EL (cell line): ENCODE results near the gene REEP1.
"Not testable (repeated sequence)": the region's sequence is repeated elsewhere in the genome, so short reads cannot be mapped to it uniquely, and the experiment has no call there.

ENCODE experiments used
- DNase-seq: peaks from one replicate; pipeline ENCODE4 v3.0.0-alpha.2; 2016

REEP1 gene

DNA sequence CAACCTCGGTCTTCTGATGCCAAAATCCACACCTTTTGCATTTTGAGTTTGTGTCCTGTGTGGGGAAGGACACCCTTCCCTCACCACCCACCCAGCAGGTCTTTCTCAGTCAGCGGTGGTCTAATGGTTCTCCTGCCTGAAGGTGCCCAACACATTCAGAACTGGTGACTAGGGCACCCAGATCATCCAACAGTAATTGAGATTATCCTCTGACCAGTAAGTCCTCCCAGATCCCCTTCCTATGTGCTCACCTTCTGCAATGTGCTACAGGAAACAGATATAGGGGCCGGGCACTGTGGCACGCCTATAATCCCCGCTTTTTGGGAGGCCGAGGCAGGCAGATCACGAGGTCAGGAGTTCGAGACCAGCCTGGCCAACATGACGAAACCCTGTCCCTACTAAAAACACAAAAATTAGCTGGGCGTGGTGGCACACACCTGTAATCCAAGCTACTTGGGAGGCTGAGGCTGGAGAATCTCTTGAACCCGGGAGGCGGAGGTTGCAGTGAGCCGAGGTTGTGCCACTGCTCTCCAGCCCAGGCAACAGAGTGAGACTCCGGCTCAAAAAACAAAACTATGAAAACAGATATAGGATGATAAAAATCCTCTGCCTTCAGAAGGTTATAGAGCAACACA lies 56.2 kb downstream of the REEP1 start:
- DNase-seq, result no peak

DNA sequence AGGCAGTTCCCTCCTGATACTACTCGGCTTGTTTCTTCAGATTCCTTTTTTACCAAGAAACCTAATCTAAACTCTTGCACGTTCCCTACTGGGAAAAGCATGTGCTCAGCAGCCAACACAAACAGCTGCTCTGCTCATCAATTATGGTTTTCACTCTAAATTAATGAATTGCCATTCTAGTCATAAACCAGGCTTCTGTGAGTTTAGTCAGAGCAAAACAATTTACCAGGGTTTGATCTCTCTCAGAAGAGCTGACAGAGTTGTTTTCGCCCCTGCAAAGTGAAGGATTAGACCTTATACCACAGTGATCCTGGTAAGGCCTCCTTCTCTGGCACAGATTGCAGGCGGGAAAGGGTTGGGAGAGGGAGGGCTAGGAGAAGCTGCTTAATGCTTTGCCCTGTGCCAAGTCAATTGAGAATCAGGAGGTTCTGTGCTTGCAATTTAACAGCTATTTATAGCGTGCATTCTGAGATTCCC lies 57.2 kb downstream of the REEP1 start:
- no peak for DNase-seq

DNA sequence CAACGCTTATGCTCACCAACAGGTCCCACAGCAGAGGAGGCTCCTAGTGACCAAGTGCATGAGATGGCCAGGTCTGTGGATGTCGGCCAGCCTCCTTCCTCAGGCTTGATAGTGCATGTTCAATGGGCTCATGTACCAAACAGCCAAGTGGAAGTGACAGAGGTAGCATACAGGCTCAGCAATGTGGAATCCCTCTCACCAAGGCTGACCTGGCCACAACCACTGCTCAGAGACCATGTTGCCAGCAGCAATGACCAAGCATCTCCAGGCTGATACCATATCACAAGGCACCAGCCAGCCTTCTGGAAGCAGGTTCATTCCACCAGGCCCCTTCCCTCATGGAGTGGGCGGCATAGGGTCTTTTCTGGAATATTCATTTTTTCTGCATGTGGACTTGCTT lies 61.5 kb downstream of the REEP1 start:
- DNase-seq, result no peak

GRCh38 chr2:86275384-86275799 lies 62.0 kb downstream of the REEP1 start:
- no peak for DNase-seq

GRCh38 chr2:86274918-86275275 lies 62.5 kb downstream of the REEP1 start:
- peak; percentile 31 for DNase-seq

DNA sequence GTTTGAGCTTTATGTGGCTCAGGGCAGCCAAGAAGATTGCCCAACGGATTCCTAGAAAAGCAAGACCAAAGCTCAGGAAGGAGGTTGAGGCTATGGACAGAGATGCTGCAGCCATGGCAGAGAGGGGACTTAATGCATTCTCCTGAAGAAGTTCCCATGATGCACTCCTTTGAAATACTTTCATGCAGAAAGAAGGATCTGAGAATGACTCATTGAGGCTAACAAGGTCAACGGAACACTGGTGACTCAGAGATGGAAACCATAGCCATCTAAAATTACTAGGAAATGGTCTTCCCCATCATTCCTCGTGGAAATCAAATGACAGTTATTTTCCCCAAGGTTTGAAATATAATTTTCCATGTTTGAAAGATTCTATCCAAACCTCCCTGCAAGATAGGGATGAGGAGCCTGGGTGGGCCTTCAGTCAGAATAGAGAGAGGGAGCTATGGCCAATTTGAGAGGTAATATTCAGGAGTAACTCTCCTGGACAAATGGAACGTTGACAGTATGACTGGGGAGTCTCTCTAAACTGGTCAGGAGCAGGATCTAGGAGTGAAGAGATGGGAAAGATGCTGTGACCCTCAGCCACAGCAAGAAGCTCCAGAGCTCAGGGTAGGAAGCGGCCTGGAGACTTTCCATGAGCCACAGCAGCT lies 63.0 kb downstream of the REEP1 start:
- DNase-seq, result peak; percentile 79

DNA sequence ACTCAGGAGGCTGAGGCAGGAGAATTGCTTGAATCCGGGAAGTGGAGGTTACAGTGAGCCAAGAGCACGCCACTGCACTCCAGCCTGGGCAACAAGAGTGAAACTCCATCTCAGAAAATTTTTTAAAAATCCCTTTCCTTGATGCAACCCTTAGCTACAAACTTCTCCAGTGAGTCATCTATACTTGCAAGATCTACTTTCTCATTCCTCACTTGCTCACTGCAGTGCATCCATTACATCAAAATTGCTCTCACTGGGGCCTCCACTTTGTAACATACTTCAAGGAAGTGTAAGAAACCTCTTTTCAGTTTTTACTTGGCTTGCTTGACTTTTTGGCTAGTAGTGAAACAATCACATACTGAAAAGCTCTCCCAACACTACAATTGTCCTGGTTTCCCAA lies 65.3 kb downstream of the REEP1 start:
- DNase-seq, result no peak

DNA sequence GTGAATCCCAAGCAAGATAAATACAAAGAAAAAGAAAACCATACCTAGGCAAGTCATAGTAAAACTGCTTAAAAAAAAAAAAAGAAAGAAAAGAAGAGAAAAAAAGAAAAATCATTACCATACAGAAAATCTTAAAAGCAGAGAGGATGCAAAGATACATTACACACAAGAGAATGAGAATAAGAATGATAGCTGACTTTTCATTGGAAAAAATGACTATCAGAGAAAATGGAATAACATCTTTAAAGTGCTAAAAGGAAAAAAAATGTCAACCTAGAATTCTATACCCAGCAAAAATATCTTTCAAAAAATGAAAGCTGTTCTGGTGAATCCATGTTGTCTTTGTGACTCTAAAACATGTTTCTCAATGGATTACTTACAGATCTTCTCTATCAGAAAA lies 66.2 kb downstream of the REEP1 start:
- no peak for DNase-seq

DNA sequence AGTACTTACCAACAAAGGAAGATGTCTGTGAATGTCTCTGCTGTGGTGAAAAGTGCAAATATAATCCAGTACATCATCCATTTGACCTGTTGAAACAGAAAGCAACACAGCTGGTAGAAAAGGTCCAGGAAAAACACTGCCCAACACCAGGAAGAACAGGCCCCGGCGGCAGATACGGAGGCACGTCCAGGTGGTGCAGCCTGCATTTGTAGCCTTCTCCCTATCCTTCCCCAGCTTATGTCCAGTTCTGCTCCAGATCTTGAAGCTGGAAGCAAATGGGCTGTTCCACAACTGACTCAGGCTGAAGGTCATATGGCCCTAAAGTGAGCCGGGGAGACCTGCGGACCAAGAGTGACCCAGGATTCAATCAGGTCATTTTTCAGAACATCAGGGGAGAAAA lies 73.5 kb downstream of the REEP1 start:
- no peak for DNase-seq

DNA sequence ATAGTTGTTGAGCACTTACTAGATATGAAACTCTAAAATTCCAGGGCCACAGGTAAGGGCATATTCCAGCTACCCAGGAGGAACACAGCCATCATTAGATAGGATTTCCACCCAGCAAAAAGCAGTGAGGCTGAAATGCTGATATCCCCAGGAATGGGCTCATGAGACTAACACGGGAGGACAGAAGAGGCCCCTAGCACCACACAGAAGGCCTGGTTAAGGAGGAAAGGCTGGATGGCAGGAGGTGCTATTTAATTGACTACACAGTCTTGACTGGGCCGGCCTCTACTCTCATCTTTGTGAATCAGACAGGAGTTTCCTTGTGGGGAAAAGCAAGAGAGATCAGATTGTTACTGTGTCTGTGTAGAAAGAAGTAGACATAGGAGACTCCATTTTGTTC lies 76.4 kb downstream of the REEP1 start:
- no peak for DNase-seq

GRCh38 chr2:86258106-86258505 lies 79.3 kb downstream of the REEP1 start:
- DNase-seq, result no peak

- DNase-seq, result no peak
Observed at GRCh38 chr2:86256982-86257381, 80.4 kb downstream of the REEP1 start.

GRCh38 chr2:86256300-86256699 lies 81.1 kb downstream of the REEP1 start:
- no peak for DNase-seq

DNA sequence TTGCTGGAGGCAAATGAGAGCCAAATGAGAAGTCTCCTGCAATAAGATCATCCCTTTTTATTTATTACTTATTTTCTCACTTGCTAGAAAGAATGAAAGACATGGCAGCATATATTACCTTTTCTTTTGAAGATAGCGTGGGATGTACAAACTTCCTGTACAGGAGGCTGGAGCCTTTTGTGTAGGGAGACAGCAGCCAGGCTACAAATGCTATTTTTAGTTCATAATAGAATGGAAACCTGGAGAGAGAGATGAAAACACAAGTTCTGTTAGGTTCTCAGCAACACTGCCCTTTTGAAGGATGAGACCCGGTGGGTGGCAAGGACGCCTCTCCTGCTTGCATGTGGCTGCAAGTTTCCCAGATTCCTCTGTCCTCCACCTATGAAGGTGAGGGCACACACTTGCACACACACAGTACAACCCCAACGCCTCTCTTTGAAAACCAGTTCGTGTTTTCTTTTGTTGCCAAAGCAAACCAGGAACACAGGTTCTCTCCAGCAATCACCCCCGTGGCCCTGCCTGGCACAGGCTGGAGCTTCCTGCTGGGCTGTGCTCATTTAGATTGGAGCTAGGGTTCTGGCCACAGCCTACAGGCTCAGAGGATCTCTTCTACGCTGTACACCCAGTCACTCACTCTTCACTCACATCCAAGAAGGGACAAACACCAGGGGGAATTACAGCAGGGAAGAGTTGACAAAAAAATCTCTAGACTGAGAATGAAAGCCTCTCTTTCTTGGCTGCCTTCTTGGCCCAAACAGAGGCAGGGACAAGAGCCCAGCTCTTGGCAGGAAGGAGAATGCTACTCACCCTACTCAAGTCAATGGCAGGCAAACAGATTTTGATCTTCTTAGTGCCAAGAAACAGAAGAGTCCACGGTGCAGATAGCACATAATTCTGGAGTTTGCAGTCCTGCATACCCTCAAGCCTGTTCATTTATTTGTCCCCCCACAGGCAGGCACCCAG lies 82.6 kb downstream of the REEP1 start:
- no peak for DNase-seq

DNA sequence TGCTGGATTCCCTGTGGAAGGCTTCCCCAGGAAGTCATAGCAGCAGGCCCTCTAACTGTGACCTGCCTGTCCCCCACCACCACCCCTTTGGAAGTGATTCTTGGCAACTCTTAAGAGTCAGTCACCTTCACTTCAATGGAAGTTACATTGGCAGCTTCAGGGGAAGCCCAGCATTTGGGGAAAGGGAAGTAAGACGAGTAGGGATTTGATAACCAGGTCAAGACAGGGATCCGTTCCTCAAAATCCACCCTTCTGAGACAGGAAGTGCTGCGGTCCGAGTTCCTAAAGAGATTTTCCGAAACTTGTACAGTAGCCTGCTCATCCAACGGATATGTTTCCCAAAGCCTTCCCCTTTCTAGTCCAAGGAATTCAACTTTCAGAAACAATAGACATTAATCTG lies 84.0 kb downstream of the REEP1 start:
- no peak for DNase-seq

- DNase-seq, result no peak
Observed at GRCh38 chr2:86251840-86252266, 85.6 kb downstream of the REEP1 start.

- peak; percentile 63 for DNase-seq
Observed at GRCh38 chr2:86249579-86250391, 87.6 kb downstream of the REEP1 start.

GRCh38 chr2:86249176-86249575 lies 88.2 kb downstream of the REEP1 start:
- DNase-seq, result no peak

- DNase-seq, result not testable (repeated sequence)
Observed at GRCh38 chr2:86245222-86245621, 92.2 kb downstream of the REEP1 start.

- not testable (repeated sequence) for DNase-seq
Observed at GRCh38 chr2:86244781-86245180, 92.6 kb downstream of the REEP1 start.

DNA sequence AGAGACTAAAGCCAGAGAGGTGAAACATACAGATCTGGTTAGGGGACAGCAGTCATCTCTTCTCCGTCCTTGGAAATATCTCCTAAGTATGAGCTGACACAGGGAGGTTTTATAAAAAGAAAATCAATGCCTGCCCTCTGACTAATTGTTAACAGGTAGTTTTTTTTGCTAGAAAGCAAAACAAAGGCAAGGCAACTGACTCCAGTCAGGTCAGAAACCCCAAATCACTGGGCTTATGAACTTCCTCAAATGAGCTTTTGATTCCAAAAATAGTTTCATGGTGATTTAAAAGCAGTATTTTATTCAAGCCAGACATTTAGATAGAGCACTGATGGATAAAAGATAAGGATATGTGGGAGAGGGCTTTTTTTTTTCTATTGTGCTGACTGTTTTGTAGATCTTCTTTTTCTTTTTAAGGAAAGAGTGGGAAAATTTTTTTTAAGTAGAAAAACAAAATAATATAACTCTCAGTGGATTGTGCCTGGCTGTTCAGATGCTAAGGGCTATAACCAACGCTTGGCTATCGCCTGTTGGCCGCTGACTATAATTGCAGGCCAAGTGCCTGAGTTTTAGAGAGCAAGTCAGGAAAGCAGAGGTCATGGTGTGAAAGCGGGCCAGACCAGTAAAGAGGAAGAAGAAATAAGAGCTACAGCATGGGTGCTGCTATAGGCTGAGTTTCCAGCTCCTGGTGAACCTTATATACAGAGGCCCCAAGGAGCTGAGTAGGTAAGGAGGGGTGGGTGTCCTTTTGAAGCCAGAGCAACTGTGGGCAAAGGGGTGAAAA lies 93.3 kb downstream of the REEP1 start:
- no peak for DNase-seq

DNA sequence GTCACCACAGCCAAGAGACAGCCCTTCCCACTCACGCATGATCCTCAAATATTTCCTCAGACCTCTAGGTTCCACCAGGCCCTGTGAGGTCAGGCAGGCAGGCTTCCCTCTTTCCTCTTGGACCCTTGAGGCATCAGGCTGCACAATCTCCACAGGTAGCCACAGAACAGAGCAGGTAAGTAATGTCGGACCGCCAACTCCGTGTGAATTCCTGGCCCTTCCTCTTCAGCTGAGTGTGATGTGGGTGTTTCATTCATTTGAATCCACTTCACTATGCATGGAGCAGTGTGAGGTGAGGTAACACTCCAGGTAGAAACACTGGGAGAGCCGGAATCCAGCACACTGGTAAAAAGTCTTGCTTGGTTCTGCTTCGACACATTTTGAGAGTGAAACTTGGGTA lies 94.2 kb downstream of the REEP1 start:
- no peak for DNase-seq
